ENCODE measurements around the gene ARID5B. TPM values are rescaled to one million over a fixed set of nuclear protein-coding genes. Genes with fewer than 3 reads are reported as not detected.
"Not testable (repeated sequence)": the region's sequence is repeated elsewhere in the genome, so short reads cannot be mapped to it uniquely, and the experiment has no call there.

ARID5B gene
- total and polyA plus RNA-seq, 7 donors = 8.5 to 166 (median 75.9) TPM

DNA sequence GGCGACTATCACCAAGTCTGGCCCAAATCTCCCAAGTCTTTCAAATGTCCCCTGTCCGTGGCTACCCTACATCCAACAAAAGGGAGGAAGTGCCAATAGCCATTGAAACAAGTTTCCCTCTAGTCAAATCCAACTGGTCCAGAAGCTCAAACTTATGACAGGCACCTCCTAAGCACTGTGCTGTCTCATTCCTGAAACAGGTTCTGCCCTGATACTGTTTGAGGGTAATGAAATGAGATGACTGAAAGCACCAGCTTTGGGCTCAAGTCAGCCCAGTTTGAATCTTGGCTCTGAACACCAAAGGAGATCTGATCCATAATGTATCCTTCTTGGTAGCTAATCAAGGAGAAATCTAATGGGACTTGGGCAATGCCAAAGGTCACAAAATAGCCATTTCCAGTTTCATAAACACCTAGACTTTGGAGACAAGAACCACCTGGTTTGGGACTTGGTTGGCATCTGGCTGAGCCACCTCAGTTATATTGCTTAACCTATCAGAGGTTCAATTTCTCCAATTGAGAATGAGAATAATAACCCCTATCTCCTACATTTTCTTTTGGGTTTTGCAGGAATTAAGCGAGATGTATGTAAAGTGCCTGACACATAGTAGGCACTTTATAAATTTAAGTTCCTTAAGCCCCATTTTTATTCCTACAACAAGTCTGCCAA is 34.7 kb upstream of the ARID5B start:
- no peaks in the 10 kb centered on the region for H3K27me3 ChIP-seq (ENCODE audit: insufficient read depth in 3 of 3, low read length in 2 of 3)
- no peaks in the 10 kb centered on the region for H3K9me3 ChIP-seq
- WGBS, 3 donors = 93 to 97% (median 93%) methylated on average over 3 of the region's 3 CpGs
- DNase-seq = no peak
- peaks cover 9% of the 10 kb centered on the region for H3K4me1 ChIP-seq
- peak overlapping the region; percentile 54 for H3K4me3 ChIP-seq
- ATAC-seq = no peak
- TF ChIP-seq, protein P1, sequence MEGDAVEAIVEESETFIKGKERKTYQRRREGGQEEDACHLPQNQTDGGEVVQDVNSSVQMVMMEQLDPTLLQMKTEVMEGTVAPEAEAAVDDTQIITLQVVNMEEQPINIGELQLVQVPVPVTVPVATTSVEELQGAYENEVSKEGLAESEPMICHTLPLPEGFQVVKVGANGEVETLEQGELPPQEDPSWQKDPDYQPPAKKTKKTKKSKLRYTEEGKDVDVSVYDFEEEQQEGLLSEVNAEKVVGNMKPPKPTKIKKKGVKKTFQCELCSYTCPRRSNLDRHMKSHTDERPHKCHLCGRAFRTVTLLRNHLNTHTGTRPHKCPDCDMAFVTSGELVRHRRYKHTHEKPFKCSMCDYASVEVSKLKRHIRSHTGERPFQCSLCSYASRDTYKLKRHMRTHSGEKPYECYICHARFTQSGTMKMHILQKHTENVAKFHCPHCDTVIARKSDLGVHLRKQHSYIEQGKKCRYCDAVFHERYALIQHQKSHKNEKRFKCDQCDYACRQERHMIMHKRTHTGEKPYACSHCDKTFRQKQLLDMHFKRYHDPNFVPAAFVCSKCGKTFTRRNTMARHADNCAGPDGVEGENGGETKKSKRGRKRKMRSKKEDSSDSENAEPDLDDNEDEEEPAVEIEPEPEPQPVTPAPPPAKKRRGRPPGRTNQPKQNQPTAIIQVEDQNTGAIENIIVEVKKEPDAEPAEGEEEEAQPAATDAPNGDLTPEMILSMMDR (IDR thresholded peaks at IDR 0.05) = no peak
- no peak overlapping the region for H3K27ac ChIP-seq
- H3K36me3 ChIP-seq (ENCODE audit: insufficient read depth in 1 of 2, low read depth in 1 of 2) = no peaks in the 10 kb centered on the region
- intact Hi-C loops (cut with DNase I) = no loop called here

DNA sequence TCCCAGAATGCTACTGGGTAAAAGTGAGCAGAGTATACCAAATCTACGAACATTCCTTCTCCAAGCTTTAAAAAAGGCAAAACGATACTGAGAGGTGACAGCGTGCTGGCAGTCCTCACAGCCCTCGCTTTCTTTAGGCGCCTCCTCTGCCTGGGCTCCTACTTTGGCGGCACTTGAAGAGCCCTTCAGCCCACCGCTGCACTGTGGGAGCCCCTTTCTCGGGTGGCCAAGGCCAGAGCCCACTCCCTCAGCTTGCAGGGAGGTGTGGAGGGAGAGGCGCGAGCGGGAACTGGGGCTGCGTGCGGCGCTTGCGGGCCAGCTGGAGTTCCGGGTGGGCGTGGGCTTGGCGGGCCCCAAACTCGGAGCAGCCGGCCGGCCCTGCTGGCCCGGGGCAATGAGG is 34.1 kb upstream of the ARID5B start:
- H3K9me3 ChIP-seq; H3K27me3 ChIP-seq (ENCODE audit: insufficient read depth in 3 of 3, low read length in 2 of 3); H3K4me1 ChIP-seq; DNase-seq; H3K27ac ChIP-seq; H3K36me3 ChIP-seq (ENCODE audit: insufficient read depth in 1 of 2, low read depth in 1 of 2); ATAC-seq; intact Hi-C loops (cut with DNase I): not testable (repeated sequence)
- H3K4me3 ChIP-seq = peak overlapping the region; percentile 54
- 40 to 66% (median 50%) methylated on average over 19 to 22 of the region's 22 CpGs for WGBS, 3 donors

DNA sequence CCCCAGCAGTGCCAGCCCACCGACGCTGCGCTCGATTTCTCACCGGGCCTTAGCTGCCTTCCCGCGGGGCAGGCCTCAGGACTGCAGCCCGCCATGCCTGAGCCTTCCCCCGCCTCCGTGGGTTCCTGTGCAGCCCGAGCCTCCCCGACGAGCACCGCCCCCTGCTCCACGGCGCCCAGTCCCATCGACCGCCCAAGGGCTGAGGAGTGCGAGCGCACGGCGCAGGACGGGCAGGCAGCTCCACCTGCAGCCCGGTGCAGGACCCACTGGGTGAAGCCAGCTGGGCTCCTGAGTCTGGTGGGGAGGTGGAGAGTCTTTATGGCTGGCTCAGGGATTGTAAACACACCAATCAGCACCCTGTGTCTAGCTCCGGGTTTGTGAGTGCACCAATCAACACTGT is 33.7 kb upstream of the ARID5B start:
- H3K27ac ChIP-seq; H3K9me3 ChIP-seq; H3K36me3 ChIP-seq (ENCODE audit: insufficient read depth in 1 of 2, low read depth in 1 of 2); H3K27me3 ChIP-seq (ENCODE audit: insufficient read depth in 3 of 3, low read length in 2 of 3); H3K4me1 ChIP-seq; intact Hi-C loops (cut with DNase I); ATAC-seq: not testable (repeated sequence)
- peak overlapping the region; percentile 54 for H3K4me3 ChIP-seq
- 48 to 78% (median 60%) methylated on average over 7 to 25 of the region's 25 CpGs for whole genome bisulfite sequencing, 3 donors
- DNase-seq = peak; percentile 29 to 63

DNA sequence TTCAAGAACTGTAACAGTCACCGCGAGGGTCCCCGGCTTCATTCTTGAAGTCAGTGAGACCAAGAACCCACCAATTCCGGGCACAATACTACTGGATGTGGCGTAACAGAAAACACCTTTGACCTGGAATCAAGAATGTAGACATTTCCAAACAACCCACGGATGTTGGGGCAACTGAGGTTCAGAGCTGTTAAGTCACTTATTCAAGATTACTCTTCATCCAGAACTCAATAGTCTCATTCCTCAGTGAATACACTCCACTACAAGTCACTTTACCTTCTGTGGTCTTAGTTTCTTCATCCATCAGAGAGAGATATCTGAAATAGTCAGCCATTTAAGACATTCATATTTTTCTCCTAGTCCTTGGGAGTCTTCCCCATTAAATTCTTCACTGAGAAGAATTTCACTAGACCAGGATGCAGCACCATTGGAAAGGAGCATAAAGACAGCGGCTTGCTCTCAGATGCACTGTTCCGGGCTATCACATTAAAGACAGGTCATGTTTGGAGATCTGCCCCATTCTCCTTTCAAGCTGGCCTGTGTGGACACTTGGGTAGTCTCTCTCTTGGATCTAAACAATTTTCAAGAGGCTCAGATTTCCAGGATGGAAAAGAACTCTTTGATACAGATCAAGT is 32.3 kb upstream of the ARID5B start:
- H3K27ac ChIP-seq = no peak overlapping the region
- peak overlapping the region; percentile 26 for H3K4me3 ChIP-seq
- 87 to 97% (median 92%) methylated on average over 8 of the region's 8 CpGs for WGBS, 3 donors

DNA sequence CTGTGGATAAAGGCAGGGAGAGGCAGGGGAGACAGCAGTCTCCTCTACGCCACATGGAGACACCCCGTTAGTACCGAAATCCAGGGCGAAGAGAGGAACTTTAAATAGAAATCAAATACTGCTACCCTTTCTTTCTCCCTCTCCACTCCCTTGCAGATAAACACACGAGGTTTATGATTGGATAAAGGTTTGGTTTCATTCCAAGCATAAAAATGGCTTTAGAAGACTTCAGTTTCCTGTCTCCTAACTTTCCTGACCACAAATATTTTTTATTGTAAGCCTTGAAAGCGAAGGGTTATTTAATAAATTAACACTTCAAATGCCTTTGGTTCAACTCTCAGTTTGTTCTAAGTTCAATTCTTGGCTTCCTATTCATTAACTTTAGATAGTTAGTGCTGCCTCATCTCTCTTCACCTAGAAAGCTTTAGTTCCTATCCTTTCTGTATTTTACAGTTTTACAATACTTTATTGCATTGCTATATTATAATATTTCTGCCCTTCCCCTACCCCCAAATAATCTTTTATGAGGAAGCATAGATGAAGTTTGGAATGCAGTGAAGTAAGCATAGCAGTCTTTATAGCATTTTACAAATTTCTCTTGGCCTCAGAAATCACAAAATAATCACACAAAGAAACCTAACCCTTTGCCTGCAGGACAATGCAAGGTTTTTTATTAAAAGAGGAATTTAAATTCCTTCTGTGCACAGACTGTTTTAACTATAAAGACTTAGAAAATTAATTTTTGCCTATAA is 31.5 kb upstream of the ARID5B start:
- Histone ChIP-seq H3K4me3 (peak overlapping the region; percentile 26), H3K27ac (no peak overlapping the region), H3K36me3 (ENCODE audit: insufficient read depth in 1 of 2, low read depth in 1 of 2) (no peaks in the 10 kb centered on the region), H3K4me1 (peaks cover 9% of the 10 kb centered on the region), H3K9me3 (no peaks in the 10 kb centered on the region), H3K27me3 (ENCODE audit: insufficient read depth in 3 of 3, low read length in 2 of 3) (no peaks in the 10 kb centered on the region)
- 20 to 36% (median 26%) methylated on average over 6 of the region's 6 CpGs for WGBS, 3 donors
- ATAC-seq (no peak), DNase-seq (no peak)
- TF ChIP-seq, protein P1 (IDR thresholded peaks at IDR 0.05) = no peak
- intact Hi-C loops (cut with DNase I) = no loop called here

More for the DNA sequence above, 32.3 kb upstream of the ARID5B start:
- TF ChIP-seq, protein P1 (IDR thresholded peaks at IDR 0.05) = no peak
- Histone ChIP-seq H3K4me1 (peaks cover 9% of the 10 kb centered on the region), H3K36me3 (ENCODE audit: insufficient read depth in 1 of 2, low read depth in 1 of 2) (no peaks in the 10 kb centered on the region), H3K27me3 (ENCODE audit: insufficient read depth in 3 of 3, low read length in 2 of 3) (no peaks in the 10 kb centered on the region), H3K9me3 (no peaks in the 10 kb centered on the region)
- intact Hi-C loops (cut with DNase I) = no loop called here
- ATAC-seq (no peak), DNase-seq (no peak)

Data from psoas muscle (tissue), 8 donors.